Measurements from ENCODE around the gene ITPK1.

The ITPK1 gene

GRCh38 chr14:92963301-92964123, 152.2 kb downstream of the ITPK1 start:
- no peak for DNase-seq

GRCh38 chr14:92962831-92963095, 153.0 kb downstream of the ITPK1 start:
- no peak for DNase-seq

GRCh38 chr14:92962031-92962830, 153.5 kb downstream of the ITPK1 start:
- no peak for DNase-seq

- no peak for DNase-seq
Observed at GRCh38 chr14:92961567-92961855, 154.2 kb downstream of the ITPK1 start.

- DNase-seq, result no peak
Observed at GRCh38 chr14:92960706-92961566, 154.8 kb downstream of the ITPK1 start.

GRCh38 chr14:92959761-92960680, 155.7 kb downstream of the ITPK1 start:
- DNase-seq, result no peak

- DNase-seq, result no peak
Observed at GRCh38 chr14:92959189-92959531, 156.6 kb downstream of the ITPK1 start.

GRCh38 chr14:92958373-92959188, 157.1 kb downstream of the ITPK1 start:
- DNase-seq, result no peak

- DNase-seq, result no peak
Observed at GRCh38 chr14:92956961-92957360, 158.8 kb downstream of the ITPK1 start.

- DNase-seq, result no peak
Observed at GRCh38 chr14:92955381-92955780, 160.3 kb downstream of the ITPK1 start.

- no peak for DNase-seq
Observed at GRCh38 chr14:92954933-92955332, 160.8 kb downstream of the ITPK1 start.

GRCh38 chr14:92953526-92953925, 162.2 kb downstream of the ITPK1 start:
- DNase-seq, result no peak

- no peak for DNase-seq
Observed at GRCh38 chr14:92952481-92953298, 163.0 kb downstream of the ITPK1 start.

GRCh38 chr14:92951912-92952471, 163.7 kb downstream of the ITPK1 start:
- peak; percentile 63 for DNase-seq

GRCh38 chr14:92951261-92951660, 164.5 kb downstream of the ITPK1 start:
- no peak for DNase-seq

- no peak for DNase-seq
Observed at GRCh38 chr14:92950773-92951172, 165.0 kb downstream of the ITPK1 start.

- no peak for DNase-seq
Observed at GRCh38 chr14:92950193-92950540, 165.6 kb downstream of the ITPK1 start.

- DNase-seq, result no peak
Observed at GRCh38 chr14:92949496-92950192, 166.1 kb downstream of the ITPK1 start.

- no peak for DNase-seq
Observed at GRCh38 chr14:92948647-92949046, 167.1 kb downstream of the ITPK1 start.
